OCI-LY1 (cell line): ENCODE data around the gene DPP6.

Experiments
- CTCF ChIP-seq: fragments of 200-600 bp; sonication (generic), shearing (Covaris generic); IDR thresholded peaks from 2 replicates; pipeline ENCODE4 v1.5.1; 2017; ENCODE audit warnings: mild to moderate bottlenecking, antibody characterized with exemption, low read length, moderate library complexity, mixed read lengths
- EZH2 ChIP-seq: fragments of 200-600 bp; sonication (generic), shearing (Covaris generic); IDR thresholded peaks from 2 replicates; pipeline ENCODE4 v1.8.0; 2017; ENCODE audit warnings: borderline replicate concordance, mixed run types, mild to moderate bottlenecking, antibody characterized with exemption, low read length, moderate library complexity, mixed read lengths

DNA sequence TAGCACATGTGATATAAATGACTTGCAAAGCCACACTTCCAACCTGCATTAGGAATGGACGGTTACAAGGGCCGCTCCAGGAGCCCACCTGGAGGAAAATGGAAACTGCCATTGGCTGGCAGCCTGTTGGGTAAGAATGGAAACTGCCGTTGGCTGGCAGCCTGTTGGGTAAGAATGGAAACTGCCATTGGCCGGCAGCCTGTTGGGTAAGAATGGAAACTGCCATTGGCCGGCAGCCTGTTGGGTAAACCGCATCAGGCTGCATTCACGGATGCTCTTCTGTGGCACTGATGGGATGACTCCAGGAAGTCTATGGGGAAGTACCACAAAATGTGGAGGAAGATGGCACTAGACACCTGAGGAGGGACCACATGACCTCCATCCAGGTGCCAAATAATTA, 143.1 kb downstream of the DPP6 start:
- TF ChIP-seq CTCF (no peak), EZH2 (no peak)
